Lower leg skin (tissue), 3 donors: Measurements from ENCODE around the gene ADAD2.

Experiments used
- POLR2A ChIP-seq, 2 donors: fragments of 450-650 bp; IDR thresholded peaks; one replicate each; pipeline ENCODE4 v1.6.1; 2016 to 2017; ENCODE audit warnings: antibody characterized with exemption in 2 of 2, mild to moderate bottlenecking in 1 of 2, moderate library complexity in 1 of 2
- TF ChIP-seq, protein P1 (sequence below), 3 donors: fragments of 450-650 bp; IDR thresholded peaks; one replicate each; pipeline ENCODE4 v1.5.1; 2016; ENCODE audit warnings: antibody characterized with exemption in 3 of 3, mild to moderate bottlenecking in 3 of 3, moderate library complexity in 2 of 3

DNA sequence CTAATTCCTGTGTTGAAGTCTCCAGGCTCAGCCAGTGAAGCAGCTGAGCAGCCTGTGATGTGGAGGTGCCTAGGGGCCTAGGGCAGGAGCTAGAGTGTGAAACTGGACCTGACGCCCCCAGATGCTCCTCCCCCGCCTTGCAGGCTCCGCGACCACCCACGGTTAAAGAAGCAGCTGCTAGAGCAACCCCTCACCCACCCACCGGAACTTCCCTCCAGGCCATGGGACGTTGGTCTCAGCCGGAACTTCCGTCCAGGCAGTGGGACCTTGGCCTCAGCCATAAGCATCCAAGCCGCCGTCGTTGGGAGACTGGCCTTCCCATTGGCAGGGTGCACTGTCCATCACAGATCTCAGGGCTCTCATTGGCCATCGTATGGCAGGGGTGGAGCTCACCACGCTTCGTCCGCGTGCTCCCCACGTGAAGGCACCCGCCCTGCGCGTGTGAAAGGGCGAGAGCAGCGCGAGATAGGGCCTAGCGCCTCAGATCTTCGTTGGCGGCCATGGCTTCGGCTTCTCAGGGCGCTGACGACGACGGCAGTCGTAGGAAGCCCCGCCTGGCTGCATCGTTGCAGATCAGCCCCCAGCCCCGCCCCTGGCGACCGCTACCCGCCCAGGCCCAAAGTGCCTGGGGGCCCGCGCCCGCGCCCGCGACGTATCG lies at the start of gene ADAD2:
- TF ChIP-seq, protein P1, sequence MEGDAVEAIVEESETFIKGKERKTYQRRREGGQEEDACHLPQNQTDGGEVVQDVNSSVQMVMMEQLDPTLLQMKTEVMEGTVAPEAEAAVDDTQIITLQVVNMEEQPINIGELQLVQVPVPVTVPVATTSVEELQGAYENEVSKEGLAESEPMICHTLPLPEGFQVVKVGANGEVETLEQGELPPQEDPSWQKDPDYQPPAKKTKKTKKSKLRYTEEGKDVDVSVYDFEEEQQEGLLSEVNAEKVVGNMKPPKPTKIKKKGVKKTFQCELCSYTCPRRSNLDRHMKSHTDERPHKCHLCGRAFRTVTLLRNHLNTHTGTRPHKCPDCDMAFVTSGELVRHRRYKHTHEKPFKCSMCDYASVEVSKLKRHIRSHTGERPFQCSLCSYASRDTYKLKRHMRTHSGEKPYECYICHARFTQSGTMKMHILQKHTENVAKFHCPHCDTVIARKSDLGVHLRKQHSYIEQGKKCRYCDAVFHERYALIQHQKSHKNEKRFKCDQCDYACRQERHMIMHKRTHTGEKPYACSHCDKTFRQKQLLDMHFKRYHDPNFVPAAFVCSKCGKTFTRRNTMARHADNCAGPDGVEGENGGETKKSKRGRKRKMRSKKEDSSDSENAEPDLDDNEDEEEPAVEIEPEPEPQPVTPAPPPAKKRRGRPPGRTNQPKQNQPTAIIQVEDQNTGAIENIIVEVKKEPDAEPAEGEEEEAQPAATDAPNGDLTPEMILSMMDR (IDR thresholded peaks at IDR 0.05) = no peak
- TF ChIP-seq POLR2A (IDR thresholded peaks at IDR 0.05) = no peak
